GM13977 (cell line): ENCODE results near the gene DHRSX.
"Not testable (repeated sequence)": the region's sequence is repeated elsewhere in the genome, so short reads cannot be mapped to it uniquely, and the experiment has no call there.

Experiments
- DNase-seq: peaks from one replicate; pipeline ENCODE4 v3.0.0; 2012; ENCODE audit warnings: low spot score
- in situ Hi-C: fragments of 300-500 bp; cut with MboI; formaldehyde crosslinking; loops from one replicate; pipeline ENCODE4 v1.12.0; 2022; ENCODE audit warnings: low sequenced_read_pairs, low pct_unique_long_range_greater_than_20kb, mixed read lengths, inconsistent platforms; ENCODE audit not compliant: unreplicated experiment
- TF ChIP-seq, protein P1 (sequence below): IDR thresholded peaks from 2 replicates; pipeline ENCODE4 v1.5.1; 2012; ENCODE audit warnings: mild to moderate bottlenecking, control low read depth; ENCODE audit not compliant: insufficient read depth; ENCODE audit errors: extremely low read depth, missing control alignments

The DHRSX gene

DNA sequence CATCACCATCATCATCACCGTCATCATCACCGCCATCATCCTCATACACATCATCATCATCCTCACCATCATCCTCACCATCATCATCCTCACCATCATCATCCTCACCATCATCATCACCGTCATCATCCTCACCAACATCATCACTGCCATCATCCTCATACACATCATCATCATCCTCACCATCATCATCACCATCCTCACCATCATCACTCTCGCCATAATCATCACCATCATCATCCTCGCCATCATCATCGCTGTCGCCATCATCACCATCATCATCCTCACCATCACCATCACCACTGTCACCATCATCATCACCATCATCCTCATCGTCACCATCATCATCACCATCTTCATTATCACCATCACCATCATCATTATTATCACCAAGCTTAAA lies 19.8 kb upstream of the DHRSX start:
- in situ Hi-C loops: no loop called here
- TF ChIP-seq, protein P1, sequence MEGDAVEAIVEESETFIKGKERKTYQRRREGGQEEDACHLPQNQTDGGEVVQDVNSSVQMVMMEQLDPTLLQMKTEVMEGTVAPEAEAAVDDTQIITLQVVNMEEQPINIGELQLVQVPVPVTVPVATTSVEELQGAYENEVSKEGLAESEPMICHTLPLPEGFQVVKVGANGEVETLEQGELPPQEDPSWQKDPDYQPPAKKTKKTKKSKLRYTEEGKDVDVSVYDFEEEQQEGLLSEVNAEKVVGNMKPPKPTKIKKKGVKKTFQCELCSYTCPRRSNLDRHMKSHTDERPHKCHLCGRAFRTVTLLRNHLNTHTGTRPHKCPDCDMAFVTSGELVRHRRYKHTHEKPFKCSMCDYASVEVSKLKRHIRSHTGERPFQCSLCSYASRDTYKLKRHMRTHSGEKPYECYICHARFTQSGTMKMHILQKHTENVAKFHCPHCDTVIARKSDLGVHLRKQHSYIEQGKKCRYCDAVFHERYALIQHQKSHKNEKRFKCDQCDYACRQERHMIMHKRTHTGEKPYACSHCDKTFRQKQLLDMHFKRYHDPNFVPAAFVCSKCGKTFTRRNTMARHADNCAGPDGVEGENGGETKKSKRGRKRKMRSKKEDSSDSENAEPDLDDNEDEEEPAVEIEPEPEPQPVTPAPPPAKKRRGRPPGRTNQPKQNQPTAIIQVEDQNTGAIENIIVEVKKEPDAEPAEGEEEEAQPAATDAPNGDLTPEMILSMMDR: no peak
- DNase-seq: no peak

DNA sequence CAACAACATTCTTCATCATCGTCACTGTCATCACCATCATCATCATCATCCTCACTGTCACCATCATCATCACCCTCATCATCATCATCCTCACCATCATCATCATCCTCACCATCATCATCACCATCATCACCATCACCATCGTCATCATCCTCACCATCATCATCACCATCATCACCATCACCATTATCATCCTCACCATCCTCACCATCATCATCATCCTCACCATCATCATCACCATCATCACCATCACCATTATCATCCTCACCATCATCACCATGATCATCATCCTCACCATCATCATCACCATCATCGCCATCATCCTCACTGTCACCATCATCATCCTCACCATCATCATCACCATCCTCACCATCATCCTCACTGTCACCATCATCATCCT lies 18.9 kb upstream of the DHRSX start:
- in situ Hi-C loops, DNase-seq: not testable (repeated sequence)

DNA sequence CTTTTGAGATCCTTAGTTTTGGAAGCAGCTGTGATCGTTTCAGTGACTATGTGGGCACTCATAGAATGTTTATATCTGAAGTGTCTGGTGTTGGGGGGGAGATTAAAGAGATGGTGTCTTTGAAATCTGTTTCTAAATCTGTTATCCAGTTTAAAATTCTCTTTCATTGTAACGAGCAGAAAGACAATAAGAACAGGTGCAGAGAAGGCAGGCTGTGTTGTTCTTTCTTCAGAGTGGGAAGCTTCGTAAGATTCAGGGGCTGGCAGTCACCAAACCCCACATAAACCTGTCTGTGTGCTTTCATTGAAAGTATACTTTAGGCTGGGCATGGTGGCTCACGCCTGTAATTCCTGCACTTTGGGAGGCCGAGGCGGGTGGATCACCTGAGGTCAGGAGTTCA lies 16.3 kb upstream of the DHRSX start:
- in situ Hi-C loops: no loop called here
- TF ChIP-seq, protein P1: no peak
- DNase-seq: no peak

DNA sequence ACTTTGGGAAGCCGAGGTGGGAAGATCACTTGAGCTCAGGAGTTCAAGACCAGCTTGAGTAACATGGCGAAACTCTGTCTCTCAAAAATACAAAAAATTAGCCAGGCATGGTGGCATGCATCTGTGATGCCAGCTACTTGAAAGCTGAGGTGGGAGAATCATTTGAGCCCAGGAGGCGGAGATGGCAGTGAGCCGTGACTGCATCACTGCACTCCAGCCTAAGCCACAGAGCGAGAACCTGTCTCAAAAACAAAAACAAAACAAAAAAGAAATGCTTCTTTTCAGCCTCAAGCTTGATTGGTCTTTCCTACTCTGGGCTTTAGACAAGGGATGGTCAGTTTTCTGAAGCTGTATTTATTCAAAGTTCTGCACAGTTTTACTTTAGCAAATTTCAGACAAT lies 15.8 kb upstream of the DHRSX start:
- in situ Hi-C loops: no loop called here
- no peak for DNase-seq
- TF ChIP-seq, protein P1: no peak

DNA sequence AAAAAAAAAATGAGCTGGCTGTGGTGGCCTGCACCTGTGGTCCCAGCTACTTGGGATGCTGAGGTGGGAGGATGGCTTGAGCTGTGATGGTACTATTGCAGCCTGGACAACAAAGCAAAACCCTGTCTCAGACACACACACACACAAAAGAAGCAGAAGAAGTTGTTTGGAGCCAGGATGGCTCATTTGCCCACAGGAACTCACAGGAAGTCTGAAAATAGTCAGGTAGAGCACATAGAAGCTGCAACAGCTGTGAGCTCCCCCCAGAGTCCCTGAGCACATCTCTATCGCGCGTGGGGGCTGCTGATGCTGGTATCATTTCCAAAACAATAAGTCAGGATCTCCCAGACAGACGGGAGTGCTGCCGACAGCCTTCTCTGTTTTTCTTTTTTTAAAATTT lies 13.4 kb upstream of the DHRSX start:
- in situ Hi-C loops: no loop called here
- TF ChIP-seq, protein P1: no peak

DNA sequence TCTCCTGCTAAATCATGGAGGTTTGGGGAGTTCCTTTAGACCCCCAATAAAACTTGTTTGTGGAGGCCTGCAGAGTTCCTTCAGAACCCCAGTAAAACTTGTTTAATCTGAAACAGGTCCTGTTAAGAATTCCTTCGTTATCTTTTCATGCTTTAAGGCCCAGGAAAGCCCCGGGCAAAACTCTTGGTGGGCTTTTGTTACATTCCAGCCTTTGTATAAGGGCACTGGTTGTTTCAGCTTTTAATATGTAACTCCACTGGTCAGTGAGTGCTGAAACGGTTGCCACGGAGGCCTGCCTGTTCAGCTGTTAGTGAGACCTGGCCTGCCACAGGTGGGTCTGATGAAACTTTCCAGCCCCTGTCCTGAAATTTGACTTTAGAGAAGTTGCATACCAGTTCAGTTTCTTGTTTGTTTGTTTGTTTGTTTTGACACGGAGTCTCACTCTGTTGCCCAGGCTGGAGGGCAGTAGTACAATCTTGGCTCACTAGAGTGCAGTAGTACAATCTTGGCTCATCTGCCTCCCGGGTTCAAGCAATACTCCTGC lies 12.4 kb upstream of the DHRSX start:
- DNase-seq: no peak
- in situ Hi-C loops: no loop called here
- TF ChIP-seq, protein P1: no peak

More for the DNA sequence above, 13.4 kb upstream of the DHRSX start:
- DNase-seq: no peak

DNA sequence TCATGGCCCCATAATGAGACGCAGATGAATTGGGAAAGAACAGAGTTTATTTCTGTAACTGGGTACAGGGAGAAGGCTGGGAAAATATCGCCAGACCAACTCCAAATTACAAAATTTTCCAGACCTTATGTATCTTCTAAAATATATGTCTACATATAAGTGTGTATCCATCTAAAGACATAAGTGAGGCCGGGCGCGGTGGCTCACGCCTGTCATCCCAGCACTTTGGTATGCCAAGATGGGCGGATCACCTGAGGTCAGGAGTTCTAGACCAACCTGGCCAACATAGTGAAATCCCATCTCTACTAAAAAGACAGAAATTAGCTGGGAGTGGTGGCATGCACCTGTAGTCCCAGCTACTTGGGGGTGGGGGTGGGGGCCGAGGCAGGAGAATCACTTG lies 11.7 kb upstream of the DHRSX start:
- DNase-seq: no peak
- TF ChIP-seq, protein P1: no peak
- in situ Hi-C loops: no loop called here
